HG02623 (cell line): Measurements from ENCODE around the gene AUTS2.
"Not testable (repeated sequence)": the region's sequence is repeated elsewhere in the genome, so short reads cannot be mapped to it uniquely, and the experiment has no call there.

Experiments used
- ATAC-seq: cut with Tn5 transposase; IDR thresholded peaks from one replicate; pipeline ENCODE4 v1.9.1; 2021; ENCODE audit warnings: moderate library complexity; ENCODE audit not compliant: unreplicated experiment

The AUTS2 gene

GRCh38 chr7:70352088-70352487, 753.8 kb downstream of the AUTS2 start:
- ATAC-seq, result no peak

GRCh38 chr7:70352906-70353305, 754.6 kb downstream of the AUTS2 start:
- ATAC-seq, result no peak

GRCh38 chr7:70353330-70353945, 755.2 kb downstream of the AUTS2 start:
- ATAC-seq, result no peak

DNA sequence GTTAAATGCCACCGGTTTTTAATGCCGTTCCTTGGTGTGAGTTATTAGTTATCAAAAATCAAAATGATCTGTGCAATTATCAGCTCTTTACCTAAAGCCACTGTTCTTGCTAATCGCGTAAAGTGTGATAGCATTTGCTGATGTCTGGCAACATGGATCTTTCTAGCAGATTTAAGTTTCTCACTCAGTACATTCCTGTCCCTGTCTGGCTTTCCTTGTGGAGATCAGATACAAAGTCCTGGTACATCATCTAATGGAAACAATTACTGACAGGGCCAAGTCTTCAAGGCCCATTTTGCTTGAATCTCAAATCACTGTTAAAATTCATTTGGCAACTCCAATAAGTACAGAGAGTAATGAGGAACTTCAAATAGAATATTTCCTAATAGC, 755.7 kb downstream of the AUTS2 start:
- ATAC-seq, result no peak

GRCh38 chr7:70354409-70355169, 756.3 kb downstream of the AUTS2 start:
- ATAC-seq, result no peak

DNA sequence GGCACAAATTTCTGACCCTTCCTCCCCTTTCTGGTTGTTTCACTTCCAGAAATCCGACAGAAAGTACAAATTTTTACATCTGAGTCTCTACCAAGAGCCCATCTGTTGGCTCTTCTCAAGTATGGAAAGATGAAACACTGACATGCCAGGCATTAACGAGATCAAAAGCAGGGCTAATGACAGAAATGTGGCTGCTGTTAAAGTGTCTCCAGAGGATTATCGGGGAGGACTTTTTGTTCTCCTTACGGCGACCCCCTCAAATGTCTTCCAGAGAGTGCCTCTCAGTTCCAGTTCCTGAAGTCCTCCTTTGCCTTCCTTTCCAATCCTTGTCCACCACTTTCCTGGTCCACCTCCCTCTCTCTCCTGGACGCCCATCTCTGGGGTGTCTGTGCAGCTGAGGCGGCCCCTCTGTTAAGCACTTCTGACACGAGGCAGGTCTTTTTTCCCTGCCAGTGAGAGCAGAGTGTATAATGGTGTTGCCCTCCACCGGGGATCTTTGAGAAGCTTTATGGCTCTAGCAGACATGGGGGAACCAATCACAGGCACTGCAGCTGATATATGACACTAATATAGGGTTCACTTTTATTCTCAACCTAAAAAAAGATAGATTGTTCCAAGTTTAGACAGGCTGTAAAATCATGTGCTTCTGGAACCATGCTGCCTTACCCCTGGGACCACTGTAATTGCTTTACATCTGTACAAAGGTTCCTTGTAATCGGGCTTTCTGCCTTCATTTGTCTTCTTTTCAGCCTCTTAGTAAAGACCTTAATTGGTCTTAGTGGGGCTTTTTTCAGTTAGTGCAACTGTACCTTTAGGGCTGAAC, 757.1 kb downstream of the AUTS2 start:
- no peak for ATAC-seq

DNA sequence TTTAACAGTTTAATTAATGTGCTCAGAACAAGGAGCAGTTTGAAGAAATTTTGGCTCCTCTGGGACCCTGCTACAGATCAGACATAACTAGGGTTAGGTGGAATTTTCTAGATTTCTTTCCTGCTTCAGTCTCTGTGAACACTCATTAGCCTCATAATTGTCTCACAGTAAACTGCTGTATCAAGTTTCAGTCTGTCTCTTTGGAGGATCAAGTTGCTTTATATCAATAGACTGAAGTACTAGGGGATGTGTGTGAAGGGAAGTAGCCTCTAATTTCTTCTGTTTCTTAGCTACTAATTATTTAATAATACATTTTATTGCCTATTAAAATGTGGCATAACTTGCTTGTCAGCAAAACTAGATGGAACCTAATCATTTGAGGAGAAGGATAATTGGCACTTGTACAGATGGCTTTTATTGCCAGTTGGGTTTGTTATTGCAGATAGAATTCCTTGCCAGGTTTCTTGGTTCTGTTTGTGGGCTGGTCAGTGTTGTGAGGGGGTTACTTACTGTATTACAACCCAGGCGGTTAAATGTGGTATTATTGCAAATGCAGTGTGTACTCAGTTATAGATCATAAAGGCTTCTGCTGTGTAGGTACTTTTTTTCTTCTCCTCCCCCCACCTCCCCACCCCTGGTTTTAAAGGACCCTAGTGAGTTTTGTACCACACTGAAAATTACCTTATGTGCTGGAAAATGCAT, 758.0 kb downstream of the AUTS2 start:
- ATAC-seq, result no peak

DNA sequence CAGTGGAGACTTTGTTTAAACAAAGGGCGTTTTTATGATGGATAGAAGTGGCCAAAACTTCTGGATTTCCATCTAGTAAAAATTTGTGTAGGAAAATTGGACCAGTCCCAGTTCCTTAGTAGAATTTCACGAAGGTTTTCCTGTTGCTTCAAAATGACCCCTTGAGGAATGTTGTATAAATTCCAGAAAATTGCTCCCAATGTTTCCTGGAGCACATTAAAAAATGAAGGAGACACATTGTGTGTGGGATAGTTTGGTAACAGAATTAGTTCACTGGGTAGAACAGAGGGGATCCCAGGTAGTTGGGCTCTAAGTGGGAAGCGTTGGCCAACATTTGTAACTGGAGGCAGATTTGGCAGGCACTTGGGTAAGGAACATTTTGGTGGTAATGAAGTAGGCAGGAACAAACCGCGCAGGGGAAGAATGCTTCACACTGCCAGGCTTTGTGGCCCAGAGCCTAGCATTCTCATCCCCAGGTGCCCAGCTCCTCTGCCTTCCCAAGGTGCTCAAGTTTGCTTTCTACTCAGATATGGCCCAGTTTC, 758.6 kb downstream of the AUTS2 start:
- no peak for ATAC-seq

DNA sequence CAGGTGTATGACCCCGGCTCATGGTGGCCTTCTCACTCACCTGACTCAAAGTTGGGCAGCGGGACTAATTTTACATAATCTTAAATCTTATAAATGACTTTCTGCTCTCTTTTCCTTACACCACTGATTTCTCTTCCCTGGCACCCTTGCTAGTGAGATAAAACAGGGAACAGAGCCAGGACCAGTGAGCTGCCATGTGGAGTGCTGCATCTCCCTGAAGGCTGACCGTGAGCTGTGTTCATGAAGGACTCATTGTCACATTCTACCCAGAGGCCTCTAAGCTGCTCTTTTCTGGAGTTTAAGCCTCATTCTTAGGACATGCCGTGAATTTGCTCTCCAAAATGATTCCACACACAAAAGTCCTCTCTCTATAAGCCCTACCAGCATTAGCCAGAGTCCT, 762.3 kb downstream of the AUTS2 start:
- ATAC-seq, result no peak

- no peak for ATAC-seq
These were observed 763.5 kb downstream of the AUTS2 start for GRCh38 chr7:70361821-70362220.

GRCh38 chr7:70364393-70364792, 766.1 kb downstream of the AUTS2 start:
- not testable (repeated sequence) for ATAC-seq

DNA sequence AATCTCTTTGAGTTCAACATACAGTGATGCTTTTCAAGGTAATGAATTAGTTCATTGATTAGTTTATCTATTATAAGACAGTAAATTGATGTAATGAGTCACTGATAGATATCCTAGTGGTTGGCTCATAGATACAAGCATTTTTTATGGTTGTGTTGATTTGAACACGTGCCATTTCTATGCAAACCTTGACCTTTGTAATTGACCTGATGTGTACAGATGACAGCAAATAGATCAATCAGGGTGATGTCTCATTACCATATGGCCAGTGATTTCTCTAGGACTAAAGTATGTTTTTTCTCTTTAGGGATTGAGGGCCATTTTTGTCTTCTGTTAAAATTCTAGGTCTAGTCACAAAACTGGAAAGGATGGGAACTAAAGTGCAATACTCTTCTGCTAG, 773.4 kb downstream of the AUTS2 start:
- ATAC-seq, result no peak

GRCh38 chr7:70372768-70373515, 774.7 kb downstream of the AUTS2 start:
- no peak for ATAC-seq

DNA sequence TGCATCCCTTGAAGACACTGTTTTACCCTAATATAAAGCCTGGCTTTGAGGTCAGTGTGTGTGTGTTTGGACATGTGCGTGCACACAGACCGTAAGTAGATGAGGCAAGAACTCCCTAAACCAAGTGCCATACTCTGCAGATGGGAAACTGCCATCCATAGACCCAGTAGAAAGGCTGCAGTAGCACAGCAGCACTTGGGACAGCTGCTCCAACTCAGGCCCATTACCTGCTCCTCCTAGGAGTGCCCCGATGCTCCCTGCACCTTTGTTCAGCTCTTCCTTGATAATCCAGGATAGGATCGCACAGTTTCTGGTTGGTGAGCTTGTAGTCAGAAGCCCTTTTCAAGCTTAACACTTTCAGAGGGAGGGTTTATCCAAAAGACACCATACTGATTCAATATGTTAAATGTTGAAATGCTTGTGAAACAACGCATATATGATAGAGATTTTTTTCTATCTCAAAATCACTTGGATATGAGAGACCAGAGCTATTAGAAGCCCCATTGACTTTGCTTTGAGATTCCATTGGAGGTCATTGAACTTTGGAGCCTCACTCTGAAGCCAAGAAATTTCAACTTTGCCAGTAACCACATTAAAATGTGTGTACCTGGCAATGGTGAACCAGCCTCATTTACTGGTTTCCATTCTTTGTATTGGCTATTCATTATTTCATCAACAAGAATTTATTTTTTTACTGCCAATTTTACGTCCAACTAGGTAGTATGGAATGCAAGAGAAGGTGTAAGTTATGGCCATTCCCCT, 776.7 kb downstream of the AUTS2 start:
- no peak for ATAC-seq

GRCh38 chr7:70376561-70377031, 778.3 kb downstream of the AUTS2 start:
- ATAC-seq, result no peak

- no peak for ATAC-seq
These were observed 779.7 kb downstream of the AUTS2 start for GRCh38 chr7:70377957-70378356.

GRCh38 chr7:70379210-70379609, 780.9 kb downstream of the AUTS2 start:
- no peak for ATAC-seq

- no peak for ATAC-seq
These were observed 782.2 kb downstream of the AUTS2 start for GRCh38 chr7:70380421-70381015.
